GM19372 (cell line): ENCODE measurements around the gene CC2D1A.
"Not testable (repeated sequence)": the region's sequence is repeated elsewhere in the genome, so short reads cannot be mapped to it uniquely, and the experiment has no call there.

ENCODE experiments used
- ATAC-seq: cut with Tn5 transposase; IDR thresholded peaks from one replicate; pipeline ENCODE4 v1.9.1; 2021; ENCODE audit warnings: mild to moderate bottlenecking, low read depth, moderate library complexity; ENCODE audit not compliant: unreplicated experiment

The CC2D1A gene

DNA sequence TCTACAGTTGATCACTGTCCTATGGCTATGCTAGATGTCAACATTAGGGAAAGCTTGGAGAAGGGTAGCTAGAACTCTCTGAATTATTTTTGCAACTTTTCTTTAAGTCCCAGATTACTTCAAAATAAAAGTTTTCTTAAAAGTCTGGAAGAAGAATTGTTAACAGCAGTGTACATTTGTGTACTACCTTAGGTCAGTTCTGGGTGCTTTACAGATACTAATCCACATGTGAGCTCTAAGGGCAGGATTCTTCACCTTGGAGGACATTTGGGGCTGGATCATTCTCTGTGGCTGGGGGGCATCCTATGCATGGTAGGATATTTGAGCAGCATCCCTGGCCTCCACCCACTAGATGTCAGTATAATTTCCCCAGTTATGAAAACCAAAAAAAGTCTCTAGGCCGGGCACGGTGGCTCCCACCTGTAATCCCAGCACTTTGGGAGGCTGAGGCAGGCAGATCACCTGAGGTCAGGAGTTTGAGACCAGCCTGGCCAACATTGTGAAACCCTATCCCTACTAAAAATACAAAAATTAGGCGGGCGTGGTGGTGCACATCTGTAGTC lies 2.9 kb upstream of the CC2D1A start:
- no peak for ATAC-seq

DNA sequence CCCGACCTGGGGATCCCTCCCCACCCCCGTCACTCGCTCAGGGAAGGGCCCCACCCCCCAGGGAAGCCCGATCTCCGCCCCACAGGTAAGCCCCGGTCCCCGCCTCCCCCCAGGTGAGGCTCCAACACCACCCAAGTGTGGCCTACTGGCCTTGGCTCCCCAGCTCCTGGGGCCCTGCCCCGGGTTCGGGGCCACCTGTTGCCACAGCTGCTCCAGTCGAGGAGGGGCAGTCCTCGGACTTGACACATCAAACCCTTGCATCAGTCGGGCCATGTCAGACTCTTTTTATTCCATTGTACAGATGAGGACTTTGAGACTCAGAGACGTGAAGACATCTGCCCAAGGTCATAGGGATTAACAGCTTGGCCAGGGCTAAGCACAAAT lies 512 bp downstream of the CC2D1A start:
- no peak for ATAC-seq

DNA sequence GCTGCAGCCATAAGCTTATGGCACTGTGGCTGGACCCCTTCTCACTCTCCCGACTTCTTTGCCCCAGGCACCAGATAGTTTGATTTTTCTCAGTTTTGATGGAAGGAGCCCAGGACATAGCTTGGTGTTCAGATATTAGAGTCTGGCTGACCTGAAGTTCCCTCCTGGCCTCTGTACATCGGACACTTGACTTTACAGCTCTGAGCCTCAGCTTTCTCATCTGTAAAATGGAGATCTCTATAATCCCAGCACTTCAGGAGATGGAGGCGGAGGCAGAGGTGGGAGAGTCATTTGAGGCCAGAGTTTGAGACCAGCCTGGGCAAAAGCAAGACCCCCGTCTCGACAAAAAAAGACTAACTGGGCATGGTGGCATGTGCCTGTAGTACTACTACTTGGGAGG lies 909 bp downstream of the CC2D1A start:
- no peak for ATAC-seq

DNA sequence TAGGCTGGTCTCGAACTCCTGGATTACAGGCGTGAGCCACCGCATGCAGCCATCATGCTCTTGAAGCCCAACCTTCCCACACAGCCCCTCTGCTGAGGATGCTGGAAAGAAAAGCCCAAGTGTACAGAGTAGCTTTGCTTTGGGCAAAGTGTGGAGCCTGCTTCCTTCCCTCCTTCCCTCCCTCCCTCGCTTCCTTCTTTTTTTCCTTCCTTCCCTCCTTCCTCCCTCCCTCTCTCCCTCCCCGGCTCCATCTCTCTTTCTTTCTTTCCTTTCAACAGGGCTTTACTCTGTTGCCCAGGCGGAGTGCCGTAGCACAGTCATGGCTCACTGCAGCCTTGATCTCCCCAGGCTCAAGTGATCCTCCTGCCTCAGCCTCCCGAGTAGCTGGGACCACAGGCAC lies 2.7 kb downstream of the CC2D1A start:
- no peak for ATAC-seq

DNA sequence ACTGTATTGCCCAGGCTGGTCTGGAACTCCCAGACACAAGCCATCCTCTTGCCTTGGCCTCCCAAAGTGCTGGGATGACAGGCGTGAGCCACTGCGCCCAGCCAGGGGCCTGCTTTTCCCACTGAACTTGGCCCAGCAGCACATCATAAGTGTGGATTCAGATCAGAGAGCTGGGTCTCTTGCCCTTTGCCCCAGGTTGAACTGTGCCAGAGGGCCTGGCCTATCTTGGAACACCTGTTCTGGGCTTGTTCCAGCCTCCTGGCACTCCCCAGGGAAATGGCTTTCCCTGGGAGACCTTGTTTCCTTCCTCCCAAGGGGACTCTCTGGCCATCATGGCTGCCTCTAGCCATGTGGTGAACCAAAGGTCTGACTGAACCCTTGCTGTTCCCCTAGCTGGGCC lies 3.4 kb downstream of the CC2D1A start:
- ATAC-seq: no peak

DNA sequence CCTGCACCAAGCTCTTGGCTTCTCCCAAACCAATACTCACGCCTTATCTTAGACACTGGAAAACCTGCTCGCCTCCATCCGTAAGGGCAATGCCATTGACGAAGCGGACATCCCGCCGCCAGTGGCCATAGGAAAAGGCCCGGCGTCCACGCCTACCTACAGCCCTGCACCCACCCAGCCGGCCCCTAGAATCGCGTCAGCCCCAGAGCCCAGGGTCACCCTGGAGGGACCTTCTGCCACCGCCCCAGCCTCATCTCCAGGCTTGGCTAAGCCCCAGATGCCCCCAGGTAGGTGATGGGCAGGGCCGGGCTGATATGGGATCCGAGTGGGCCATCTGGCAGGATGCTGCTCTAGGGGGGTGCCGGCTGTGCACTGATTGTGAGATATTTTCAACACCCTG lies 7.4 kb downstream of the CC2D1A start:
- no peak for ATAC-seq

DNA sequence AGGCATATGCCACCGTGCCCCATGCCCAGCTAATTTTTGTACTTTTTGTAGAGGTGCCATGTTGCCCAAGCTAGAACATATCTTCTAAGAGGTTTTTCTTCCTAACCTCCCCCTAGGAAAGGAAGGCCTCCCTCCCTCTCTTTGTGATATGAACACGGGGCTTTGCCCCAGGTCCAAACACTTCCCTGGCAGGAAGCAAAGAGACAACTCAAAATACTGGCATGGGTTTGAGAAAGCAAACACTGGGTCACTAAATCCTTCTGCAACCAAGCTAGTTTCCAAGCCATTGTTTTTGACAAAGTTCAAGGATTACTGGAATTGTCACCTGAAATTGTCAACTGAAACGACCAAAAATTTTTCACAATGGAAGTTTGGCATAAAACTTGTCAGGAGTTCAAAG lies 8.8 kb downstream of the CC2D1A start:
- no peak for ATAC-seq

DNA sequence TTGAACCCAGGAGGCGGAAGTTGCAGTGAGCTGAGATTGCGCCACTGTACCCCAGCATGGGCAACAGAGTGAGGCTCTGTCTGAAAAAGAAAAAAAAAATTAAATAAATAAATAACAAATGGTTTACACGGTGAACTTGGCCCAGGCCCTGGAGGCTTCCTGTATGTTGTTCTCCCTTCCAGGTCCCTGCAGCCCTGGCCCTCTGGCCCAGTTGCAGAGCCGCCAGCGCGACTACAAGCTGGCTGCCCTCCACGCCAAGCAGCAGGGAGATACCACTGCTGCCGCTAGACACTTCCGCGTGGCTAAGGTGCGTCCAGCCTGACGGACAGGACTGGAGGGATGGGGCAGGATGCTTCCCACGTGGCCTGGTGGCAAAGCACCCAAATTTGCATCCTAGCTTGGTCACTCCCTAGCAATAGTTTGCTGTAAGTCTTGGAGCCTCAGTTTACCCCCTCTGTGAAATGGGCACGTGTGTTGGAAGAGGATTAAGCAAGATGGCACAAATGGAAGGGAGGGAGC lies 11.9 kb downstream of the CC2D1A start:
- ATAC-seq: no peak

DNA sequence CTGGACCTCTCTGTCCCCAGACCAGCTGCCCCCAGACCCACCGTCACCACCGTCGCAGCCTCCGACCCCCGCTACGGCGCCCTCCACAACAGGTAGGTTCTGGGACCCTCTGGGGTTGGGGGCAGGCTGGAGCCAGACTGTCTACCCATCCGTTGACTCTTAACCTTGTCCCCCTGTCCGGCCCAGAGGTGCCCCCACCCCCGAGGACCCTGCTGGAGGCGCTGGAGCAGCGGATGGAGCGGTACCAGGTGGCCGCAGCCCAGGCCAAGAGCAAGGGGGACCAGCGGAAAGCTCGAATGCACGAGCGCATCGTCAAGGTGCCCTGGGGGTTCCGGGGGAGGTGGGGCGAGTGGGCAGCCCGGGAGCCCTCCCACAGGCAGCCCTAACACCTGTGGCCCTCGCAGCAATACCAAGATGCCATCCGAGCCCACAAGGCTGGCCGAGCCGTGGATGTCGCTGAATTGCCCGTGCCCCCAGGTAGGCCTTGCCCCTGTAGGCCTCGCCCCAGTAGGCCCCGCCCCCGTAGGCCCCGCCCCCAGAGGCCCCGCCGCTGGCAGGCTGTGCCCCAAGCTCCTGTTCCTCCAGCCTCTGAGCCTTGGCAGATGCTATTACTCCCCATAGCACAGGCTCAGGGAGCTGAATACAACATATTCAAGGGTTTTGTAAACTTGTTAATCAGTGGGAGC lies 12.9 kb downstream of the CC2D1A start:
- no peak for ATAC-seq

DNA sequence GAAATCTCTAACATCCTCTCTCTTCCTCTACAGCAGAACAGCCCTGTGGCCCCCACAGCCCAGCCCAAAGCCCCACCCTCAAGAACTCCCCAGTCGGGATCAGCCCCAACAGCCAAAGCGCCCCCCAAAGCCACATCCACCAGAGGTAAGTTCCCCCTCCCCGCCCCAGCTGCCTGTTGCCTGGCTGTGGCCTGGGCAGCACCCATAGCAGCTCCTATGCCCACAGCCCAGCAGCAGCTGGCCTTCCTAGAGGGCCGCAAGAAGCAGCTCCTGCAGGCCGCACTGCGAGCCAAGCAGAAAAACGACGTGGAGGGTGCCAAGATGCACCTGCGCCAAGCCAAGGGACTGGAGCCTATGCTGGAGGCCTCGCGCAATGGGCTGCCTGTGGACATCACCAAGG lies 14.5 kb downstream of the CC2D1A start:
- no peak for ATAC-seq

DNA sequence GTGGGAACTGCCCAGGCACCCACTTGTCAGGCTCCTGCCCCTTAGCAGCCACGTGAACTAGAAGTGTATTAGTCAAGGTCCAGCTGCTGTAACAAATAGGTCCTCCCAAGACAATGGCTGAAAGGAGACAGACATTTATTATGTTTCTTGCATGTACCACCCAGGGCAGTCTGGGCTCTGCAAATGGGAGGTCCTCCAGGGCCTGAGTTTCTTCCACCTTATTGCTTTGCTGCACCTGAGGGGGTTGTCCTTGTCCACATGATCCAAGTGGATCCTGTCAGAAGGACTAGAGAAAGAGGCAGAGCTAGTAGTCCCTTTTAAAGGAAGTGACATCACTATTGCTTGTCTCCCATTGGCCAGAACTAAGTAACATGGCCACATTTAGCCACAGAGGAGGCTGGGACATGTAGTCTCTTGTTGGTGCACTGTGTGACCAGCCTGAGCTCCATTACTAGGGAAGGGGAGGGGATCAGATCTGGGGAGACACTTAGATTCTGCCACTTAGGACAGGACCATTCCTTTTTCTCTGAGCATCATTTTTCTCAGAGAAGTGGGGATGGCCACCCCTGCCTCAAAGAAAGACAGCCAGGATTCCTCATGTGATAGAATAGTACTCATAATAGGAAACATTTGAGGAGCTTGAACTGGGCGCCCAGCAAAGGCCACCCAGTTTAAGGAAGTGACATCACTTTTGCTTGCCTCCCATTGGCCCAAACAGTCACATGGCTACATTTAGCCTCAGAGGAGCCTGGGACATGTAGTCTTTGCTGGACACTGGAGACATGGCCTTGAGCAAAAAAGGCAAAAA lies 15.1 kb downstream of the CC2D1A start:
- no peak for ATAC-seq

DNA sequence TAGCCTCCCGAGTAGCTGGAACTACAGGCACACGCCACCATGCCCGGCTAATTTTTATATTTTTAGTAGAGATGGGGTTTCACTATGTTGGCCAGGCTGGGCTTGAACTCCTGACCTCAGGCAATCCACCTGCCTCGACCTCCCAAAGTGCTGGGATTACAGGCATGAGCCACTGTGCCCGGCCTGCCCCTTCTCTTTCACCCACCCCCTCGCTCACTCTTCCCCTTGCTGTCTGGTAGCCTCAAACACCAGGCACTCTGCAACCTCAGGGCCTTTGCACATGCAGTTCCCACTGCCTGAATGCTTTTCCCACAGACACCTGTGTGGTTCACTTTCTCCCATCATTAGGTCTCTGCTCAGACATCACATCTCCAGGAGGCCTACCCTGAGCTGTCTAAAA lies 16.1 kb downstream of the CC2D1A start:
- not testable (repeated sequence) for ATAC-seq

DNA sequence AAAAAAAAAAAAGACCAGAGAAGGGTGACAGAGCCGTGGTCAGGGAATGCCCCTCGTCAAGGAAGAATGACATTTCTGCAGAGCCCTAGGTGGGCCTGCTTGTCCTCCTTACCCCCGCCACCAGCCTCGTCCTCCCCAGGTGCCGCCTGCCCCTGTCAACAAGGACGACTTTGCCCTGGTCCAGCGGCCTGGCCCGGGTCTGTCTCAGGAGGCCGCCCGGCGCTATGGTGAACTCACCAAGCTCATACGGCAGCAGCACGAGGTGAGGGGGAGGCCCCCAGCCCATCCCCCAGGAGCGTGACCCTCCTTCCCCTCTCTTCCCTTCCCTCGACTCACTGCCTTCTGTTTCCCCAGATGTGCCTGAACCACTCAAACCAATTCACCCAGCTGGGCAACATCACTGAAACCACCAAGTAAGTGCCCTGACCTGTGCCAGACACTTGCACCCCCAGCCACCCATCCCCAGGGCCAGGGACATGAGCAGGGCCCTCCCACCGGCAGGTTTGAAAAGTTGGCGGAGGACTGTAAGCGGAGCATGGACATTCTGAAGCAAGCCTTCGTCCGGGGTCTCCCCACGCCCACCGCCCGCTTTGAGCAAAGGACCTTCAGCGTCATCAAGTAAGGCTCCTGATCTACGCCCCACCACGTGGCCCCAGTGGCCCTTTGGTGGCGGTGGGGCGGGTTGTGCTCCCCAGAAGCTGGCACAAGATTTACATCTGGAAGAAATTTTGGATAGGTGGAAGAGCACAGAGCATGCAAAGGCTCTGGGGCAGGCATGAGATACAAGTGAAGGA lies 17.4 kb downstream of the CC2D1A start:
- no peak for ATAC-seq

DNA sequence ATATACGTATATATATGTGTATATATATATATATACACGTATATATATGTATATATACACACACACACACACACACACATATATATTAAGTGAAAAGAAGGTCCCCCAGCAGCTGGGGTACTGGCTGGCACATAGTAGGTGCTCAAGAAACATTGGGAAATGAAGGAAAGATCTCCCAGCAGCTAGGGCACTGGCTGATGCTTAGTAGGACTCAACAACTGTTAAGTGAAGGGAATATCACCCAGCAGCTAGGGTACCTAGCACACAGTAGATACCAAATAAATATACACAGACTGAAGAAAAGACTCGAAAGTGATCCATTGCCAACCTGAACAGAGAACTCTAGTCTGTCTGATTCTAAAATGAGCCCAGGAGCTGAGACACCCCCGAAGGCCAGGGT lies 20.0 kb downstream of the CC2D1A start:
- ATAC-seq: no peak

DNA sequence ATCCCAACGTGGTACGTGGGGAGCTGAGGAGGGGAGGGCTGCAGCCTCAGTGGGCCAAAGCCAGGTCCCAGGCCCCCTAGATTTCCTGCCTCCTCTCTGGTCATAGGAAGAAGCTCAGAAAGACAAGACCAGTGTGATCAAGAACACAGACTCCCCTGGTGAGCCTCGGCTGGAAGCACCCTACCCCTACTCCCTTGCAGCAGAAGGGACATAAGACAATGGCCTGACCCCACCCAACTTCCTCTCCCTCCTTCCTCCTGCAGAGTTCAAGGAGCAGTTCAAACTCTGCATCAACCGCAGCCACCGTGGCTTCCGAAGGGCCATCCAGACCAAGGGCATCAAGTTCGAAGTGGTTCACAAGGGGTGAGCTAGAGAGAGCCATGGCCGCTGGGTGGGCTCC lies 20.7 kb downstream of the CC2D1A start:
- no peak for ATAC-seq

DNA sequence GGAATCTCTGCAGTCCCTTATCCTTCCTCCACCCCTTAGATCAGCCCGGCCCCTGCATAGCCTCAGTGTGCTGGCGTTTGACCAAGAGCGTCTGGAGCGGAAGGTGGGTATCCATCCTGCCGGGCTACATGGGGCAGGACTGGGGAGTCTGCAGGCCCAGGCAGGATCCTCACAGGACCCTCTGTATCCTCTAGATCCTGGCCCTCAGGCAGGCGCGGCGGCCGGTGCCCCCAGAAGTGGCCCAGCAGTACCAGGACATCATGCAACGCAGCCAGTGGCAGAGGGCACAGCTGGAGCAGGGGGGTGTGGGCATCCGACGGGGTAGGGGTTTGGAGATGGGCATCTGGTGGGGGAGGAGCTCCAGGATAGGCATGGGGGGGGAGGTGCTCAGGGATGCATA lies 23.3 kb downstream of the CC2D1A start:
- no peak for ATAC-seq

DNA sequence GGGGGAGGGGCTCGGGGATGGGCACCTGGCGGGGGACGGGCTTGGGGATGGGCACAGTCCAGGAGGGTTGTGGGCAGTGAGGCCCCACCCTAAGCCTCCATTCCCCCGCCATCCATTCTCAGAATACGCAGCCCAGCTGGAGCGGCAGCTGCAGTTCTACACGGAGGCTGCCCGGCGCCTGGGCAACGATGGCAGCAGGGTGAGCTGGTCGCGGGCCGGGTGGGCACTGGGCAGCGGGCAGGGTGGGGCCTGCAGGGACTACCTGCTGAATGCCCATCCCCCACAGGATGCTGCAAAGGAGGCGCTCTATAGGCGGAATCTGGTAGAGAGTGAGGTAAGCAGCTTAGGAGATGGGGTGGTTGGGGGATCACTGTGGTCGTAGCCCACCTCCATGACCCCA lies 24.0 kb downstream of the CC2D1A start:
- no peak for ATAC-seq

DNA sequence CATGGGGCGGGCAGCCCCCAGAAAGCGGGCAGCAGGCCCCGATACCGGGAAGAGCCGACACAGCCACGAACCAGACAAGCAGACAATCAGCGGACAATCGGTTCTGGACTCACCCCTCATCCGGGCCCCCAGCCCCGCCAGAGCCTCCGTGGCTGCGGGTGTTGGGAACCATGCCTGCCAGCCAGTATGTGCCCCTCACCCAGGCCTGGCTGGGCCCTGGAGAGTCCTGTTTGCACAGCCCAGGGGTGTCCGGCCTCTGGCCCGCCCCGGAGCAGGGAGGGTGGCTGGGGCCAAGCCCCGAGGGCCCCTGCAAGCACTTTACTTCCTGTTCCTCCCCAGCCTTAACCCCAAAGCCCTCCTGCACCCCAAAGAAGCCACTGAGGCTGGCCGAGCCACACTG lies 24.4 kb downstream of the CC2D1A start:
- no peak for ATAC-seq

DNA sequence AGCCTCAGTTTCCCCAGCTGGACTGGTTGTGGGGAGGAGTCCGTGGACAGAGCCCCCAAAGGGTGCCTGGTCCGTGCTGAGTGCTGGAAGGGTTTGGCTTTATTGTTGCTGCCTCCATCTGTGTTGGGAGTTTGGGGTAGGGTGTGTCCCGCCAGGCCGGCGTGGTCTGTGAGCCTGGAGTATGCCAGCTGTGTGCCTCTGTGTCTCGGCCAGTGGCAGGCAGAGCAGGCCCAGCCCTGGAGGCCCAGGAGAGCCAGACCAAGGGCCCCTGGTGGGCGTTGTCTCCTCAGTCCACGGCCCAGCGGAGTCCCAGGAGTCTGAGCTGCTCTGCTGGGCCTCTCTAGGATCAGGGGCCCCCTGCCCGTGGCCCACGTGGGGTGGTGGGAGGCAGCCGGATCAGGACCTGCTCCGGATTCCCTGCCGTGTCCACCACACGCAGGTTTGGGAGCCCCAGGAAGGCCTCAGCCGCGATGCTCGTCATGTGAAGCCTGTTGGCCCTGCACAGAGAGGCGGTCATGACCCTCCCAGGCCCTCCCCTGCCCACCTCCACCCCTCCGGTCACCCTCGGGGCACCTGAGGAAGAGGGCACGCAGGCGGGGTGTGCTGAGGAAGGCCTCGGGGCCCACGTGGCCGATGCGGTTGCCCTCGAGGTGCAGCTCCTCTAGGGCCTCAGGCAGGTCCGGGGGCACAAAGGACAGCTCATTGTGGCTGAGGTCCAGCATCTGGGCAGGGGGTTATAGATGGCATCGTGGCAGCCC lies 25.6 kb downstream of the CC2D1A start:
- ATAC-seq: no peak

DNA sequence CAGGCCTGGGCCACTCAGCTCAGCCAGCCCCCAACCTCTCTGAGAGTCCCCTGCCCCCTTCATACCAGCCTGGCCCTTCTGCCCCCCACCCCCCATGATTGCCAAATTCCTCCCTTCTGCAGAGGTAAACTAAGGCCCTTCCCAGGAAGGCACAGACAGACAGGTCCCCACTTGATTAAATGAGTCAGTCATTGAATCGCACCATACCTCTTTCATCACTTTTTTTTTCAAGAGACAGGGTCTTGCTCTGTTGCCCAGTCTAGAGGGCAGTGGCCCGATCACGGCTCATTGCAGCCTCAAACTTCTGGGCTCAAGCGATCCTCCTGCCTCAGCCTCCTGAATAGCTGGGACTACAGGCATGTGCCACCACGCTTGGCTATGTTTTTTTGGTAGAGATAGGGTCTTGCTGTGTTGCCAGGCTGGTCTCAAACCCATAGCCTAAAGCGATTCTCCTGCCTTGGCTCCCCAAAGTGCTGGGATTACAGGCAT lies 26.2 kb downstream of the CC2D1A start:
- ATAC-seq: no peak
